SK-N-SH (cell line): ENCODE data around the gene TXN. TPM values are rescaled to one million over a fixed set of nuclear protein-coding genes. Genes with fewer than 3 reads are reported as not detected.

ENCODE experiments used
- CTCF ChIA-PET: fragments of 300-600, 350-600 bp; formaldehyde crosslinking; extraction: SDS; loops from one replicate; lab custom pipeline; 2021; lab: Yijun Ruan, JAX
- POLR2A ChIA-PET: fragments of 350-600 bp; sonication (Branson Sonifier 250); formaldehyde crosslinking; extraction: SDS; loops from one replicate; lab custom pipeline; 2020; ENCODE audit warnings: antibody characterized with exemption, inconsistent platforms; lab: Yijun Ruan, JAX
- DNase-seq: peaks from one replicate; pipeline ENCODE4 v3.0.0; 2012
- H2AFZ ChIP-seq: fragments of 200-600 bp; sonication (generic); 2 replicates; pipeline ENCODE4 v1.8.1; 2016; ENCODE audit warnings: antibody characterized with exemption, mild to moderate bottlenecking, low read depth
- H3F3A ChIP-seq: fragments of 200-600 bp; sonication (generic); replicated peaks from 2 replicates; pipeline ENCODE3; 2016; ENCODE audit warnings: antibody characterized with exemption, mild to moderate bottlenecking; ENCODE audit not compliant: insufficient read depth
- H3K27ac ChIP-seq, 2 experiments: fragments of 200-500 bp in 1 of 2; fragments of 200-600 bp in 1 of 2; sonication (Bioruptor generic) in 1 of 2; sonication (generic), shearing (Covaris generic) in 1 of 2; 2 replicates each; pipeline versions ENCODE4 v1.5.1 to v1.6.1; 2014 to 2016; ENCODE audit warnings: low read depth in 2 of 2, inconsistent platforms in 1 of 2, low read length in 1 of 2, mild to moderate bottlenecking in 1 of 2, mixed read lengths in 1 of 2
- H3K27me3 ChIP-seq: fragments of 200-600 bp; sonication (generic), shearing (Covaris generic); 2 replicates; pipeline ENCODE4 v1.6.1; 2016; ENCODE audit warnings: mixed run types; ENCODE audit not compliant: insufficient read depth
- H3K36me3 ChIP-seq, 2 experiments: fragments of 200-500 bp in 1 of 2; fragments of 200-600 bp in 1 of 2; sonication (Bioruptor generic) in 1 of 2; sonication (generic) in 1 of 2; replicated peaks in 1 of 2; 2 replicates each; pipeline versions ENCODE3 to v1.5.1; 2014 to 2016; ENCODE audit warnings: low read length in 1 of 2, mild to moderate bottlenecking in 1 of 2; ENCODE audit not compliant: insufficient read depth in 2 of 2, control insufficient read depth in 1 of 2
- H3K4me1 ChIP-seq, 2 experiments: fragments of 200-500 bp in 1 of 2; fragments of 200-600 bp in 1 of 2; sonication (Bioruptor generic) in 1 of 2; sonication (generic), shearing (Covaris generic) in 1 of 2; 2 replicates each; pipeline versions ENCODE4 v1.5.1 to v1.6.1; 2014 to 2016; ENCODE audit warnings: low read depth in 1 of 2, low read length in 1 of 2, mixed run types in 1 of 2; ENCODE audit not compliant: insufficient read depth in 2 of 2, control insufficient read depth in 1 of 2
- H3K4me2 ChIP-seq: fragments of 200-600 bp; sonication (generic), shearing (Covaris generic); 2 replicates; pipeline ENCODE4 v1.6.1; 2017; ENCODE audit warnings: mixed run types
- H3K4me3 ChIP-seq, 2 experiments: fragments of 200-500 bp in 1 of 2; fragments of 200-600 bp in 1 of 2; sonication (Bioruptor generic) in 1 of 2; sonication (generic), shearing (Covaris generic) in 1 of 2; 2 replicates each; pipeline versions ENCODE4 v1.5.1 to v1.8.1; 2014 to 2016; ENCODE audit warnings: low read depth in 2 of 2, inconsistent platforms in 1 of 2, low read length in 1 of 2, mild to moderate bottlenecking in 1 of 2, mixed read lengths in 1 of 2, moderate library complexity in 1 of 2
- H3K79me2 ChIP-seq: fragments of 200-600 bp; sonication (generic); 2 replicates; pipeline ENCODE4 v1.8.1; 2017; ENCODE audit warnings: mild to moderate bottlenecking; ENCODE audit not compliant: insufficient read depth
- H3K9ac ChIP-seq: fragments of 200-600 bp; sonication (generic); 2 replicates; pipeline ENCODE4 v1.6.1; 2017; ENCODE audit warnings: mixed run types
- H3K9me2 ChIP-seq: fragments of 200-600 bp; sonication (generic); 2 replicates; pipeline ENCODE4 v1.6.1; 2017; ENCODE audit warnings: mixed run types
- H3K9me3 ChIP-seq: fragments of 200-600 bp; sonication (generic); 2 replicates; pipeline ENCODE4 v1.6.1; 2017; ENCODE audit warnings: mixed run types, mild to moderate bottlenecking, moderate library complexity
- H4K20me1 ChIP-seq: fragments of 200-600 bp; sonication (generic); 2 replicates; pipeline ENCODE4 v1.6.1; 2017; ENCODE audit warnings: mild to moderate bottlenecking, mixed run types; ENCODE audit not compliant: insufficient read depth
- CHD2 ChIP-seq: fragments of 150-350 bp; IDR thresholded peaks from 2 replicates; pipeline ENCODE4 v1.6.1; 2018; ENCODE audit warnings: low read length; ENCODE audit not compliant: partially characterized antibody
- CTCF ChIP-seq: fragments of 200-600 bp; sonication (generic); IDR thresholded peaks from 2 replicates; pipeline ENCODE4 v1.6.1; 2017; ENCODE audit warnings: antibody characterized with exemption, mild to moderate bottlenecking, moderate library complexity
- EZH2phosphoT487 ChIP-seq: fragments of 200-600 bp; sonication (generic); IDR thresholded peaks from 2 replicates; pipeline ENCODE4 v1.6.1; 2017; ENCODE audit warnings: low read depth, mixed run types, mild to moderate bottlenecking, antibody characterized with exemption, moderate library complexity, borderline replicate concordance
- FOXJ3 ChIP-seq: sonication (generic); formaldehyde crosslinking; IDR thresholded peaks from 2 replicates; pipeline ENCODE4 v1.5.1; 2020; ENCODE audit warnings: mild to moderate bottlenecking, missing genetic modification reagents
- GABPA ChIP-seq: IDR thresholded peaks from 2 replicates; pipeline ENCODE4 v1.4.0; 2012; ENCODE audit warnings: low read depth, mild to moderate bottlenecking
- JUND ChIP-seq: IDR thresholded peaks from 2 replicates; pipeline ENCODE4 v1.4.0; 2012
- MXI1 ChIP-seq: IDR thresholded peaks from 2 replicates; pipeline ENCODE4 v1.6.1; 2012; ENCODE audit warnings: mild to moderate bottlenecking, low read depth, low read length, improper control_type of control experiment
- NFIC ChIP-seq: IDR thresholded peaks from 2 replicates; pipeline ENCODE4 v1.4.0; 2012; ENCODE audit warnings: borderline replicate concordance
- POLR2AphosphoS5 ChIP-seq: IDR thresholded peaks from 2 replicates; pipeline ENCODE4 v1.6.1; 2012; ENCODE audit warnings: low read depth, low read length
- RAD21 ChIP-seq: IDR thresholded peaks from 2 replicates; pipeline ENCODE4 v1.6.1; 2012; ENCODE audit warnings: mild to moderate bottlenecking, low read length
- RCOR1 ChIP-seq: fragments of 150-350 bp; IDR thresholded peaks from 2 replicates; pipeline ENCODE4 v1.6.1; 2017; ENCODE audit warnings: antibody characterized with exemption, low read length
- RFX5 ChIP-seq: IDR thresholded peaks from 2 replicates; pipeline ENCODE4 v1.6.1; 2012; ENCODE audit warnings: mild to moderate bottlenecking, improper control_type of control experiment, low read length
- RXRA ChIP-seq: IDR thresholded peaks from 2 replicates; pipeline ENCODE4 v1.4.0; 2012; ENCODE audit warnings: low read depth, mild to moderate bottlenecking, borderline replicate concordance
- SIN3A ChIP-seq: IDR thresholded peaks from 2 replicates; pipeline ENCODE4 v1.6.1; 2012; ENCODE audit warnings: low read depth, mild to moderate bottlenecking, low read length, moderate library complexity, borderline replicate concordance
- SMC3 ChIP-seq: IDR thresholded peaks from 2 replicates; pipeline ENCODE4 v1.6.1; 2012; ENCODE audit warnings: low read depth, low read length, improper control_type of control experiment
- TEAD4 ChIP-seq: IDR thresholded peaks from 2 replicates; pipeline ENCODE4 v1.4.0; 2012; ENCODE audit warnings: mild to moderate bottlenecking, borderline replicate concordance; ENCODE audit not compliant: insufficient read depth
- WGBS: methylation state at CpG from one replicate; pipeline ENCODE4 v1.1.6; 2017; ENCODE audit warnings: low lambda C conversion rate; 5-methylcytosine and 5-hydroxymethylcytosine counted together
- polyA plus RNA-seq, 3 experiments: library from polyadenylated mRNA; depleted of rRNA; stranded (reverse); fragments of >200 nt; gene quantifications; 2 replicates each; pipeline ENCODE4 v1.2.3, GENCODE V29; 2012
- TF ChIP-seq, protein P1 (sequence below): IDR thresholded peaks from 2 replicates; pipeline ENCODE4 v1.4.0; 2012; ENCODE audit warnings: low read depth, borderline replicate concordance
- TF ChIP-seq, protein P2 (sequence below): IDR thresholded peaks from 2 replicates; pipeline ENCODE4; 2012
- TF ChIP-seq, protein P3 (sequence below): fragments of 150-350 bp; IDR thresholded peaks from 2 replicates; pipeline ENCODE4 v1.6.1; 2017; ENCODE audit warnings: antibody characterized with exemption, low read length, low read depth, borderline replicate concordance

The TXN gene
- polyA plus RNA-seq, 1 of the 3 experiments (the other 2 are of a cell fraction), result 281 TPM

DNA sequence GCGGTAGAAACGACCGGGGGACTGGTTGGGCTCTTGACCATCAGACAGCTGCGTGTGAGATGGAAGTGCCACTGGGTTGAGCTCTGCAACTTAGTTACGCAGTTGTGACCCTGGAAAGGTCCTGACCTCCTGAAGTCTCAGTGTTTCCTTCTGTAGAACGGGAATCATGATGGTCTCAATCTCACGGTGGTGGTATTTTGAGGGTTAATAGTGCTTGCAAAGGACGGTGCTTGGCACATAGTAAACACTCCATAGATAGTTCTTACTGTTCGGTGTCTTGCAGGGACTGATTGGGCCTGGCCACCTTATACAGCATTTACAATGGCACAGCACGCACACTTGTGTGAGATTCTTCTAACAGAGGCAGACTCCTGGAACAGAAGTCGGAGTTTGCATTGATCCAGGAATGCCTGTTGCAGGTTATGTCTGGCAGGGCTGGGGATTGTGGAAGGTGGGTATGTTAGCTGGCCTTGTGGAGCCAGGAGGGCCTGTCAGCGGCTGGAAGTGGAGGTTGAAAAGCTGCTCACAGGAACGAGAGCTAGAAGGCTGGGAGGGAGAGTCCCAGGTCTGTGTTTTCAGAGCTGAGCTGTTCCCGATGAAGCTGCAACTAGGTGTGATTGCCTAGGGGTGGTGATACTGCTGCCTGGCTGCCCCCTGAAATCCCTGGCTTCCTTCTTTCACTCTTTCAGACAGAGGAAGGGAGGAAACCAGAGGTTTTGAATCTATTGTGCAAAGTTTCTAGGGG is 962 bp upstream of the TXN start:
- Histone ChIP-seq H3K9me3 (no peaks in the 10 kb centered on the region), H3K9me2 (no peaks in the 10 kb centered on the region), H3K4me3 (peak overlapping the region; percentile 79 to 93), H3K9ac (peak overlapping the region; percentile 82), H3K79me2 (peaks cover 40% of the 10 kb centered on the region)
- 34% methylated on average over 13 of the region's 14 CpGs for WGBS
- TF ChIP-seq RCOR1 (no peak), NFIC (no peak), RFX5 (no peak), POLR2AphosphoS5 (no peak), JUND (no peak), SIN3A (no peak), MXI1 (no peak), RAD21 (no peak), TEAD4 (no peak), RXRA (no peak), EZH2phosphoT487 (no peak), FOXJ3 (CRISPR knock-in tag) (no peak), CTCF (no peak), SMC3 (no peak), CHD2 (no peak), GABPA (no peak)
- TF ChIP-seq, protein P1, sequence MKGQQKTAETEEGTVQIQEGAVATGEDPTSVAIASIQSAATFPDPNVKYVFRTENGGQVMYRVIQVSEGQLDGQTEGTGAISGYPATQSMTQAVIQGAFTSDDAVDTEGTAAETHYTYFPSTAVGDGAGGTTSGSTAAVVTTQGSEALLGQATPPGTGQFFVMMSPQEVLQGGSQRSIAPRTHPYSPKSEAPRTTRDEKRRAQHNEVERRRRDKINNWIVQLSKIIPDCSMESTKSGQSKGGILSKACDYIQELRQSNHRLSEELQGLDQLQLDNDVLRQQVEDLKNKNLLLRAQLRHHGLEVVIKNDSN, result no peak
- TF ChIP-seq, protein P2, sequence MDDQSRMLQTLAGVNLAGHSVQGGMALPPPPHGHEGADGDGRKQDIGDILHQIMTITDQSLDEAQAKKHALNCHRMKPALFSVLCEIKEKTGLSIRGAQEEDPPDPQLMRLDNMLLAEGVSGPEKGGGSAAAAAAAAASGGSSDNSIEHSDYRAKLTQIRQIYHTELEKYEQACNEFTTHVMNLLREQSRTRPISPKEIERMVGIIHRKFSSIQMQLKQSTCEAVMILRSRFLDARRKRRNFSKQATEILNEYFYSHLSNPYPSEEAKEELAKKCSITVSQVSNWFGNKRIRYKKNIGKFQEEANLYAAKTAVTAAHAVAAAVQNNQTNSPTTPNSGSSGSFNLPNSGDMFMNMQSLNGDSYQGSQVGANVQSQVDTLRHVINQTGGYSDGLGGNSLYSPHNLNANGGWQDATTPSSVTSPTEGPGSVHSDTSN, result no peak
- TF ChIP-seq, protein P3, sequence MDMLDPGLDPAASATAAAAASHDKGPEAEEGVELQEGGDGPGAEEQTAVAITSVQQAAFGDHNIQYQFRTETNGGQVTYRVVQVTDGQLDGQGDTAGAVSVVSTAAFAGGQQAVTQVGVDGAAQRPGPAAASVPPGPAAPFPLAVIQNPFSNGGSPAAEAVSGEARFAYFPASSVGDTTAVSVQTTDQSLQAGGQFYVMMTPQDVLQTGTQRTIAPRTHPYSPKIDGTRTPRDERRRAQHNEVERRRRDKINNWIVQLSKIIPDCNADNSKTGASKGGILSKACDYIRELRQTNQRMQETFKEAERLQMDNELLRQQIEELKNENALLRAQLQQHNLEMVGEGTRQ, result no peak
- TF ChIP-seq, all 33 proteins: peak for 0
- H4K20me1 ChIP-seq, result peaks cover 28% of the 10 kb centered on the region
- H3K27me3 ChIP-seq, result no peaks in the 10 kb centered on the region
- H3K4me1 ChIP-seq, result peaks cover 17 to 27% of the 10 kb centered on the region in 2 experiments; a peak in 3 of 4 replicates
- H3F3A ChIP-seq, result no peaks in the 10 kb centered on the region
- H3K27ac ChIP-seq, result peak overlapping the region; percentile 72 to 84
- CTCF ChIA-PET, result interaction anchor here (1.2 to 1.7 kb wide), 2 partner anchors 39 to 186 kb away, joined by 3 to 4 read pairs; no protein-coding TSS in a partner anchor
- H3K36me3 ChIP-seq, result no peaks in the 10 kb centered on the region
- peak overlapping the region; percentile 89 for H3K4me2 ChIP-seq
- peak overlapping the region; percentile 86 for H2AFZ ChIP-seq
- no peak for DNase-seq
- POLR2A ChIA-PET, result interaction anchor here (0.7 kb wide), 1 partner anchor 123 kb away, joined by 3 read pairs; no protein-coding TSS in a partner anchor
